Measurements from ENCODE around the gene CCDC3.

DNA sequence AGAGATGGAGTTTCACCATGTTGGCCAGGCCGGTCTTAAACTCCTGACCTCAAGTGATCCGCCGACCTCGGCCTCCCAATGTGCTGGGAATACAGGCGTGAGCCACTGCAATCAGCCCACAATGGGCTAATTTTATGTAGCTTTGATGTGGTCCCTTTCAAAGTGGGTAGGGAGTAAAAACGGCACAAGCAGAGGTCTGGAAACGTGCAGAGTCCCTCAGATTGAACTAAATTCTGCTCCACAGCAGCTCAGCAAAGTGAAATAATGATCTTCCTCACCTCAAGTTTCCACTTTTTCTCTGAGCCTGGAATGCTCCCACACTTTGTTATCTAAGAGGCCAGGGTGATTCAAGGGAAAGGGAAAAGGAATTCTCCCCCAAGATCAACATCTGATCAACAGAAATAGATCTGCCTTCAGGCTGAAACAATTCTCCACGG, 6.1 kb downstream of the CCDC3 start:
- TF ChIP-seq EZH2 (IDR thresholded peaks at IDR 0.05; ENCODE audit: insufficient read depth, poor library complexity, severe bottlenecking) (no peak), EZH2phosphoT487 (IDR thresholded peaks at IDR 0.05; ENCODE audit: insufficient read depth, low read depth) (no peak)
